Measurements from ENCODE around the gene GLYATL1. TPM values are rescaled to one million over a fixed set of nuclear protein-coding genes. Genes with fewer than 3 reads are reported as not detected.

The GLYATL1 gene
- total and polyA plus RNA-seq, 2 donors (not counting 1 experiment from before 2014, with no cell fraction given): 0.33 to 0.51 TPM

DNA sequence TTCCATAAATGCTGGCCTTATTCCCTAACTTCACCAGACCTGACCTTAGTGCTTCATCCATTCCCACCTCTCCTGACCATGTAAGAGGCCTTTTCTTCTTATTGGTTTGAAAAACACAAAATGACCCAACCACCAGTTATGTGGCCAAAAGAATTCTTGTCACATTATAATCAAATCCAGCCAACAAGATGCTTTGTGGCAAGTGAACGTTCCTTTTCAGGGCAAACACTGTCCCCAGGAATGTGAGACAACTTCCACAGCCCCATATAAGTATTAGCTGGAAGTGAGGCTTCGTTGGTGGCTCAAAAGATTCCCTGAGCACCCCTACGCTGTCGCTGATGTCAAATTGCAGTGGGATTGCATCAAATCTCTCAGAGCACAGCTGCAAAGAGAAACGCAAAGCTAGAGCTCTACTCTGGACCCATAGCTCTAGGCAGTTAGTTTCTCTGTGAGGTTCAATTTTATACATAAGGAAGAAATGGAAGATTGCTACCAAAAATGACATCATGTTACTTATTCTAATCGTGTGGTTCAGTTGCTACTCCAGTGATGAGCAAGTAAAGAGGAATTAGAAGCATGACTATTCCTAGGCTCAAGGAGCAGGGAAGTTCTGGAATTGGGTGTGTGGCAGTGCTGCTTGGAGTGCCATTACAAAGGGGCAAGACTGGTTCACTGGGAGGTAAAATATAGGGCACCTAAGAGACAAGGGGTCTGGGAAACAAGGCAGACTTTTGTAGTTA is 26.1 kb downstream of the GLYATL1 start:
- Histone ChIP-seq H2AFZ (ENCODE audit: low read length) (no peak overlapping the region), H3K4me3 (replicated peaks in 1 of 4; ENCODE audit: control extremely low read depth in 1 of 4, insufficient read depth in 1 of 4, low read depth in 3 of 4, low read length in 4 of 4) (no peak overlapping the region), H3K4me1 (ENCODE audit: control insufficient read depth, extremely low read depth, insufficient read depth, low read length) (no peaks in the 10 kb centered on the region), H3K9me3 (ENCODE audit: control insufficient read depth, insufficient read depth, low read depth, low read length) (no peaks in the 10 kb centered on the region), H3K9ac (ENCODE audit: insufficient read depth, low read length) (no peak overlapping the region), H3K27ac (ENCODE audit: insufficient read depth, low read length) (no peak overlapping the region), H3K4me2 (ENCODE audit: extremely low read depth, insufficient read depth, low read length) (no peak overlapping the region), H3K27me3 (ENCODE audit: control insufficient read depth, insufficient read depth, low read length) (no peaks in the 10 kb centered on the region), H3K36me3 (ENCODE audit: control insufficient read depth, insufficient read depth, low read length) (no peaks in the 10 kb centered on the region), H3K79me2 (ENCODE audit: control insufficient read depth, insufficient read depth, low read length) (no peaks in the 10 kb centered on the region), H4K20me1 (ENCODE audit: control insufficient read depth, extremely low read depth, insufficient read depth, low read length) (no peaks in the 10 kb centered on the region)
- peak in 1 of 2 donors; percentile 45 for DNase-seq (ENCODE audit: low read depth in 2 of 2)
- TF ChIP-seq, protein P1, sequence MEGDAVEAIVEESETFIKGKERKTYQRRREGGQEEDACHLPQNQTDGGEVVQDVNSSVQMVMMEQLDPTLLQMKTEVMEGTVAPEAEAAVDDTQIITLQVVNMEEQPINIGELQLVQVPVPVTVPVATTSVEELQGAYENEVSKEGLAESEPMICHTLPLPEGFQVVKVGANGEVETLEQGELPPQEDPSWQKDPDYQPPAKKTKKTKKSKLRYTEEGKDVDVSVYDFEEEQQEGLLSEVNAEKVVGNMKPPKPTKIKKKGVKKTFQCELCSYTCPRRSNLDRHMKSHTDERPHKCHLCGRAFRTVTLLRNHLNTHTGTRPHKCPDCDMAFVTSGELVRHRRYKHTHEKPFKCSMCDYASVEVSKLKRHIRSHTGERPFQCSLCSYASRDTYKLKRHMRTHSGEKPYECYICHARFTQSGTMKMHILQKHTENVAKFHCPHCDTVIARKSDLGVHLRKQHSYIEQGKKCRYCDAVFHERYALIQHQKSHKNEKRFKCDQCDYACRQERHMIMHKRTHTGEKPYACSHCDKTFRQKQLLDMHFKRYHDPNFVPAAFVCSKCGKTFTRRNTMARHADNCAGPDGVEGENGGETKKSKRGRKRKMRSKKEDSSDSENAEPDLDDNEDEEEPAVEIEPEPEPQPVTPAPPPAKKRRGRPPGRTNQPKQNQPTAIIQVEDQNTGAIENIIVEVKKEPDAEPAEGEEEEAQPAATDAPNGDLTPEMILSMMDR (conservative IDR thresholded peaks at IDR 0.05 in 1 of 2, IDR thresholded peaks at IDR 0.05 in 1 of 2; ENCODE audit: low read depth in 1 of 2, low read length in 2 of 2): no peak
- no peak for TF ChIP-seq EZH2 (IDR thresholded peaks at IDR 0.05; ENCODE audit: low read length, missing control alignments)

DNA sequence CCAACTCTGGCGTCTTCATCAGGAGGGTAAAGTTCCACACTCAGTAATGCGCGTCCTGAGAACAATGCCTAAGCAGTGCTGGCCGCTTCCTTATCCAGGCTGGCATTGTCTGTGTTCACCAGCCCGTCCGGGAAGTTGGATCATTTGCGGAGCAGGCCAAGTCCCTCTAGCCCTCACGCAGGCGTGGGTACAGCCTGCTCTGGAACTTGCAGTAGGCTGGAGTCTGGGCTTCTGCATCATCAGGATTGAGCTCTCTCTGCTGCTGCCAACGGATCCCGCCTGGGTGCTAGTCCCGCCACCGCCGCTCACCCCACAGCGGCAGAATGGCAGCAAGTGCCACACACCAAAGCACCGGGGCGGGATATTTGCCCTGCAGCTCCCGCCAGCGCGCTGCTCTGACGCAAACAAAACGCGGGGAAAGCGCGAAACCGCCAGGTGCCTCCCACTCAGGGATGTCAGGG is 29.0 kb downstream of the GLYATL1 start:
- no peaks in the 10 kb centered on the region for H3K4me1 ChIP-seq (ENCODE audit: control insufficient read depth, extremely low read depth, insufficient read depth, low read length)
- H3K36me3 ChIP-seq (ENCODE audit: control insufficient read depth, insufficient read depth, low read length): no peaks in the 10 kb centered on the region
- H3K27ac ChIP-seq (ENCODE audit: insufficient read depth, low read length): no peak overlapping the region
- no peak overlapping the region for H3K9ac ChIP-seq (ENCODE audit: insufficient read depth, low read length)
- H2AFZ ChIP-seq (ENCODE audit: low read length): no peak overlapping the region
- no peaks in the 10 kb centered on the region for H3K27me3 ChIP-seq (ENCODE audit: control insufficient read depth, insufficient read depth, low read length)
- TF ChIP-seq, protein P1 (conservative IDR thresholded peaks at IDR 0.05 in 1 of 2, IDR thresholded peaks at IDR 0.05 in 1 of 2; ENCODE audit: low read depth in 1 of 2, low read length in 2 of 2): no peak
- TF ChIP-seq EZH2 (IDR thresholded peaks at IDR 0.05; ENCODE audit: low read length, missing control alignments): no peak
- no peak for DNase-seq (ENCODE audit: low read depth in 2 of 2)
- no peak overlapping the region for H3K4me2 ChIP-seq (ENCODE audit: extremely low read depth, insufficient read depth, low read length)
- no peaks in the 10 kb centered on the region for H4K20me1 ChIP-seq (ENCODE audit: control insufficient read depth, extremely low read depth, insufficient read depth, low read length)
- no peak overlapping the region for H3K4me3 ChIP-seq (replicated peaks in 1 of 4; ENCODE audit: control extremely low read depth in 1 of 4, insufficient read depth in 1 of 4, low read depth in 3 of 4, low read length in 4 of 4)
- no peaks in the 10 kb centered on the region for H3K9me3 ChIP-seq (ENCODE audit: control insufficient read depth, insufficient read depth, low read depth, low read length)
- H3K79me2 ChIP-seq (ENCODE audit: control insufficient read depth, insufficient read depth, low read length): no peaks in the 10 kb centered on the region

DNA sequence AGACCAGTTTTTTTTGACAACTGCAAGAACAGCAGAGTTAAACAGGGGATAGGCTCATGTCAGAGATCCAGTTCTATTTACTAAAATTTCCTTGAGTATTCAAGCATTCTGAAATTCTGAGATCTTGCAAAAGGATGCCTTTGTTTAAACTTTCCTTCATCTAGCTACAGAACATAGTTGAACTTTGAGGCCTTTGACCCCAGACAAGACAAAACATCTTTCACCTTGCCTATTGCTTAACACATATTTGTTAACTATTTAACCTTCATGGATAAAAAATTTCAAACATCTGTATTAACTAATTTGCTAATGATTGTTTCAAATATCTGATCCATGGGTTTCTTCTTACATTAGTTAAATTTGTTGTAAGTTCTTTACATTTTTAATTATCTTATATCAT is 38.2 kb downstream of the GLYATL1 start:
- Histone ChIP-seq H3K36me3 (ENCODE audit: control insufficient read depth, insufficient read depth, low read length) (no peaks in the 10 kb centered on the region), H4K20me1 (ENCODE audit: control insufficient read depth, extremely low read depth, insufficient read depth, low read length) (no peaks in the 10 kb centered on the region), H3K4me3 (replicated peaks in 1 of 4; ENCODE audit: control extremely low read depth in 1 of 4, insufficient read depth in 1 of 4, low read depth in 3 of 4, low read length in 4 of 4) (no peak overlapping the region), H3K9me3 (ENCODE audit: control insufficient read depth, insufficient read depth, low read depth, low read length) (no peaks in the 10 kb centered on the region), H3K27me3 (ENCODE audit: control insufficient read depth, insufficient read depth, low read length) (no peaks in the 10 kb centered on the region), H3K79me2 (ENCODE audit: control insufficient read depth, insufficient read depth, low read length) (no peaks in the 10 kb centered on the region), H3K4me2 (ENCODE audit: extremely low read depth, insufficient read depth, low read length) (no peak overlapping the region), H2AFZ (ENCODE audit: low read length) (no peak overlapping the region), H3K9ac (ENCODE audit: insufficient read depth, low read length) (no peak overlapping the region), H3K4me1 (ENCODE audit: control insufficient read depth, extremely low read depth, insufficient read depth, low read length) (no peaks in the 10 kb centered on the region), H3K27ac (ENCODE audit: insufficient read depth, low read length) (no peak overlapping the region)
- no peak for DNase-seq (ENCODE audit: low read depth in 2 of 2)
- TF ChIP-seq EZH2 (IDR thresholded peaks at IDR 0.05; ENCODE audit: low read length, missing control alignments): no peak
- TF ChIP-seq, protein P1 (conservative IDR thresholded peaks at IDR 0.05 in 1 of 2, IDR thresholded peaks at IDR 0.05 in 1 of 2; ENCODE audit: low read depth in 1 of 2, low read length in 2 of 2): no peak

Data from fibroblast of lung (primary cell).